HG03064 (cell line): ENCODE measurements around the gene INTS11.
A peak's percentile ranks its signal among the peaks of the same experiment; 100 is the strongest.

Experiments
- ATAC-seq: cut with Tn5 transposase; IDR thresholded peaks from one replicate; pipeline ENCODE4 v1.9.1; 2021; ENCODE audit warnings: low read depth; ENCODE audit not compliant: unreplicated experiment

The INTS11 gene

GRCh38 chr1:1314678-1315335 is 9.7 kb downstream of the INTS11 start:
- no peak for ATAC-seq

- no peak for ATAC-seq
Observed at GRCh38 chr1:1314237-1314586, 10.2 kb downstream of the INTS11 start.

GRCh38 chr1:1313500-1314236 is 10.8 kb downstream of the INTS11 start:
- no peak for ATAC-seq

- no peak for ATAC-seq
Observed at GRCh38 chr1:1312450-1313314, 11.8 kb downstream of the INTS11 start.

- no peak for ATAC-seq
Observed at GRCh38 chr1:1311107-1312104, 13.1 kb downstream of the INTS11 start.

- no peak for ATAC-seq
Observed at GRCh38 chr1:1310476-1311053, 13.9 kb downstream of the INTS11 start.

GRCh38 chr1:1310109-1310385 is 14.4 kb downstream of the INTS11 start:
- no peak for ATAC-seq

- ATAC-seq, result no peak
Observed at GRCh38 chr1:1309251-1310108, 15.0 kb downstream of the INTS11 start.

- ATAC-seq, result peak; percentile 5
Observed at GRCh38 chr1:1308756-1309250, 15.7 kb downstream of the INTS11 start.

GRCh38 chr1:1307923-1308755 is 16.3 kb downstream of the INTS11 start, which contains the start of the genes ACAP3 and PUSL1:
ACAP3 (minus strand) TSS chr1:1307930; CDS start chr1:1307815, 115 bp downstream.
PUSL1 (plus strand) TSS chr1:1308597; CDS start chr1:1308644, 47 bp downstream.
- ATAC-seq, result peak; percentile 42

- ATAC-seq, result no peak
Observed at GRCh38 chr1:1307261-1307922, 17.1 kb downstream of the INTS11 start.

- no peak for ATAC-seq
Observed at GRCh38 chr1:1306661-1307260, 17.7 kb downstream of the INTS11 start.

GRCh38 chr1:1306070-1306660 is 18.3 kb downstream of the INTS11 start:
- no peak for ATAC-seq

- ATAC-seq, result no peak
Observed at GRCh38 chr1:1305300-1306069, 19.0 kb downstream of the INTS11 start.

GRCh38 chr1:1304331-1305299 is 19.8 kb downstream of the INTS11 start:
- no peak for ATAC-seq
